ENCODE measurements around the gene TRAP1.

- TF ChIP-seq RCOR1 (IDR thresholded peaks at IDR 0.05; ENCODE audit: low read length) (no peak), CTCF (IDR thresholded peaks at IDR 0.05) (no peak), MXI1 (IDR thresholded peaks at IDR 0.05; ENCODE audit: low read depth, low read length) (no peak), EP300 (IDR thresholded peaks at IDR 0.05; ENCODE audit: borderline replicate concordance in 1 of 2, low read depth in 1 of 2, low read length in 1 of 2) (no peak), FOXM1 (IDR thresholded peaks at IDR 0.05; ENCODE audit: low read depth) (no peak), SIN3A (IDR thresholded peaks at IDR 0.05; ENCODE audit: borderline replicate concordance, low read depth, low read length) (no peak), EZH2phosphoT487 (IDR thresholded peaks at IDR 0.05; ENCODE audit: borderline replicate concordance, low read depth) (no peak), NRF1 (IDR thresholded peaks at IDR 0.05; ENCODE audit: low read depth, low read length) (no peak), TAF1 (IDR thresholded peaks at IDR 0.05; ENCODE audit: borderline replicate concordance, low read depth, low read length) (no peak), USF1 (IDR thresholded peaks at IDR 0.05; ENCODE audit: borderline replicate concordance, low read depth) (no peak)
These were observed 15.8 kb downstream of the TRAP1 start for GRCh38 chr16:3701531-3701930.
